Measurements from ENCODE around the gene RNF208.

RNF208 gene

DNA sequence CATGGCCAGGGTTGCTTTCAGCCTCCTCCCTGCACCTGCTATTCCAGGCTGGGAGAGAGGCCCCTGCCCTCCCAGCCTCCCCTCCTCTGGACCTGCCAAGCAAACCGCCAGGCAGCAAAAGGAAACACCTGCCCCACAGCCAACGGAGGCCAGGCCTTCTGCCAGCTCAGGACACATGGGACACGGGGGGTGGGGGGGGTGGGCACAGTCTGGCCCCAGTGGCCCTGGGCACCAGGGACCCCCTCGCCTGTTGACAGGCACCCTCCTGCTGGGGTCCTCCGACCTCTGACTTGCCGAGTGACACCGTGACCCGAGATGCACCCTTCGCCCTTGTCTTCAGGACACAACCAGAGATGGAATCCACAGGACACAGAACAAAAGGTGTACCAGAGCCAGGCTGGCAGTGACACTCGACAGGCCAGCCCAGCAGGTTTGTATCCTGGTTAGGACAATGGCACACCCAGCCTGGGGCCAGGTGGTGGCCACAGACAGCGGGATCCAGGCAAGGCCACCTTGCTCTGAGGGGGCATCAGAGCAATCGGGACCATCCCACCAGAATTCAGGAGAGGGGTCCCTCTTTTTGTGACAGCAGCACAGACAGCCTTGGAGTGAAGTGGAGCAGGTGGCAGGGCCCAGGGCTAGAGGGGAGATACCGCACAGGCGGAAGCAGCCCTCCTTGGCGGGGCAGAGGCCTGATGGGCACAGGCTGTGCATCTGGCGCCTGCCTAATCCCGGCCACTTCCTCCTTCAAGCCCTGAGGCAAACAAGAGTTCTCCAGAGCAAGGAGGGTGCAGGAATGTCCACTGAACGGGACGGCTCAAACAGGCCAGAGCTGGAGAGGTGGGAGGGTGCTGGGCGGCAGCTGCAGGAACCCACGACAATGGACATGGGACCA is 48.9 kb downstream of the RNF208 start:
- FAIRE-seq = no peak

DNA sequence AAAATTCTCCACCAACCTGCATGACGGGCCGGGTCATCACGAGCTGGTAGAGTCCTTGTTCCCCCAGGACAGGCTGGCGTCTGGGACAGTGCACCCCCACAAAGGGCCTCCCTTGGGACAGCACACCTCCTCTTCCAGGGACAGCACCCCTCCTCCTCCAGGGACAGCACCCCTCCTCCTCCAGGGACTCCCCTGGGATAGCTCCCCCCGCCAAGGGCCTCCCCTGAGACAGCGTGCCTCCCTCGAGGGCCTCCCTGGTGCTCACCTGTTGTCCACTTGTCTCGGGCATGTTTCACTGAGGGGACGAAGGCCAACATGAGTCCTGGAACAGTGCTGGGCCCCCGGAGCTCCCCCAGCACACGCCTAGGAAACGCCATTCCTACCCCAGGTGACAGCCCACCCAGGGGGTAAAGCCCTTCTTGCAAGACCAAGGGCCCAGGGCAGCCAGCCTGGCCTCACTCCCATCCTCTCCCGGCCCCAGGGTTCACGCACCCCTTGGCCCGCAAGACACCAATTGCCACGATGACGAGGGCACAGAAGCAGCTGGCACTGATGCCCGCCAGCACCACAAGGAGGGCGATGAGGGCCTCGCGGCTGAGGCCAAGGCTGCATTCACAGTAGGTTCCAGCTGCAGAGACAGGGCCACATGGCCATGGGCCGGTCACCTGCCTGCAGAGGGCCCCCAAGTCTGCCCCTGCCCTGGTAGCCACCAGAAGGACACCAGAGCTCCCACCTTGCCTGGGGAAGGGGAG is 50.7 kb downstream of the RNF208 start:
- FAIRE-seq = no peak

DNA sequence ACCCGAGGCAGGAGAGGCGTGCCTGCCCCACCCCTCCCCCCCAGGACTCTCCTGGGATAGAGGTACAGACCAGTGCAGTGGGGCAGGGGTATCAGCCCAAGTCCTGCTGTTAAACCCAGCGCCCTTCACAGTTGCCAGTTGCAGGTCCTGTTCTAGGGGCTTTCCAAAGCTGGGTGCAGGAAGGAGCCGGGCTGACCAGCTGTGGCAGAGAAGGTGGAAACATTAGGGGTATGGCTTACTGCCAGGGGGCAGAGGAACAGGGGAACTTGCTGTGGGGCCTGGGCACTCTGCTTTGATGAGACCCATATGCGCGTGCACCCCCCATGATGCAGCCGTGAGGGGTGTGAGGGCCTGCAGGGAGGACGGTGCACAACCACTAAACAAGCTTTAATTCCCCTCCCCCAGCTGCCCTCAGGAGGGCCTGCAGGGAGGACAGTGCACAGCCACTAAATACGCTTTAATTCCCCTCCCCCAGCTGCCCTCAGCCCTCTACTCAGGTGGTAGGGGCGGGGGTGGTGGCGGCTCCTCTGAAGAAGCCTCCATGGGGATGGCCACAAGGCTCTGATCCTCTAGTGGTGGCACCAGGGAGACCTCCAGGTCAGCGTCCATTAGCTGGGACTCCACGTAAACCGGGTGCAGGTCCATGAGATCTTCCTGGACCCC is 51.4 kb downstream of the RNF208 start:
- no peak for FAIRE-seq
